Measurements from ENCODE around the gene CAV2.

Gene CAV2

GRCh38 chr7:116505278-116505677, 5.7 kb downstream of the CAV2 start:
- no peak for DNase-seq
- Histone ChIP-seq H3K27me3 (peaks cover 15% of the 10 kb centered on the region), H3K36me3 (no peaks in the 10 kb centered on the region), H3K9me3 (no peaks in the 10 kb centered on the region), H3K4me3 (ENCODE audit: low read depth, low read length) (no peak overlapping the region), H3K4me1 (no peaks in the 10 kb centered on the region)
- no peak for TF ChIP-seq CTCF (IDR thresholded peaks at IDR 0.05; ENCODE audit: low read depth, low read length)

GRCh38 chr7:116505823-116506222, 6.3 kb downstream of the CAV2 start:
- H3K27me3 ChIP-seq, result peaks cover 12% of the 10 kb centered on the region
- H3K4me3 ChIP-seq (ENCODE audit: low read depth, low read length), result no peak overlapping the region
- no peaks in the 10 kb centered on the region for H3K9me3 ChIP-seq
- no peak for TF ChIP-seq CTCF (IDR thresholded peaks at IDR 0.05; ENCODE audit: low read depth, low read length)
- H3K4me1 ChIP-seq, result no peaks in the 10 kb centered on the region
- H3K36me3 ChIP-seq, result no peaks in the 10 kb centered on the region
- DNase-seq, result no peak

- no peak for TF ChIP-seq CTCF (IDR thresholded peaks at IDR 0.05; ENCODE audit: low read depth, low read length)
- Histone ChIP-seq H3K36me3 (no peaks in the 10 kb centered on the region), H3K27me3 (peaks cover 22% of the 10 kb centered on the region), H3K9me3 (no peaks in the 10 kb centered on the region), H3K4me1 (no peaks in the 10 kb centered on the region), H3K4me3 (ENCODE audit: low read depth, low read length) (no peak overlapping the region)
- DNase-seq, result no peak
Observed at GRCh38 chr7:116509982-116510579, 10.5 kb downstream of the CAV2 start.

- Histone ChIP-seq H3K36me3 (no peaks in the 10 kb centered on the region), H3K9me3 (no peaks in the 10 kb centered on the region), H3K4me3 (ENCODE audit: low read depth, low read length) (no peak overlapping the region), H3K4me1 (no peaks in the 10 kb centered on the region), H3K27me3 (peaks cover 29% of the 10 kb centered on the region)
- TF ChIP-seq CTCF (IDR thresholded peaks at IDR 0.05; ENCODE audit: low read depth, low read length), result no peak
- DNase-seq, result no peak
Observed at GRCh38 chr7:116510795-116511194, 11.3 kb downstream of the CAV2 start.

- Histone ChIP-seq H3K27me3 (peaks cover 30% of the 10 kb centered on the region), H3K4me3 (ENCODE audit: low read depth, low read length) (peak overlapping the region; percentile 32), H3K36me3 (no peaks in the 10 kb centered on the region), H3K9me3 (no peaks in the 10 kb centered on the region), H3K4me1 (no peaks in the 10 kb centered on the region)
- TF ChIP-seq CTCF (IDR thresholded peaks at IDR 0.05; ENCODE audit: low read depth, low read length), result no peak
- no peak for DNase-seq
Observed at GRCh38 chr7:116511552-116512519, 12.3 kb downstream of the CAV2 start.

All from BE2C (cell line).